SK-N-SH (cell line): ENCODE measurements around the gene MID1. TPM values are rescaled to one million over a fixed set of nuclear protein-coding genes. Genes with fewer than 3 reads are reported as not detected.

Source experiments
- CTCF ChIA-PET: fragments of 300-600, 350-600 bp; formaldehyde crosslinking; extraction: SDS; loops from one replicate; lab custom pipeline; 2021; lab: Yijun Ruan, JAX
- POLR2A ChIA-PET: fragments of 350-600 bp; sonication (Branson Sonifier 250); formaldehyde crosslinking; extraction: SDS; loops from one replicate; lab custom pipeline; 2020; ENCODE audit warnings: antibody characterized with exemption, inconsistent platforms; lab: Yijun Ruan, JAX
- DNase-seq: peaks from one replicate; pipeline ENCODE4 v3.0.0; 2012
- H2AFZ ChIP-seq: fragments of 200-600 bp; sonication (generic); 2 replicates; pipeline ENCODE4 v1.8.1; 2016; ENCODE audit warnings: antibody characterized with exemption, mild to moderate bottlenecking, low read depth
- H3F3A ChIP-seq: fragments of 200-600 bp; sonication (generic); replicated peaks from 2 replicates; pipeline ENCODE3; 2016; ENCODE audit warnings: antibody characterized with exemption, mild to moderate bottlenecking; ENCODE audit not compliant: insufficient read depth
- H3K27ac ChIP-seq, 2 experiments: fragments of 200-500 bp in 1 of 2; fragments of 200-600 bp in 1 of 2; sonication (Bioruptor generic) in 1 of 2; sonication (generic), shearing (Covaris generic) in 1 of 2; 2 replicates each; pipeline versions ENCODE4 v1.5.1 to v1.6.1; 2014 to 2016; ENCODE audit warnings: low read depth in 2 of 2, inconsistent platforms in 1 of 2, low read length in 1 of 2, mild to moderate bottlenecking in 1 of 2, mixed read lengths in 1 of 2
- H3K27me3 ChIP-seq: fragments of 200-600 bp; sonication (generic), shearing (Covaris generic); 2 replicates; pipeline ENCODE4 v1.6.1; 2016; ENCODE audit warnings: mixed run types; ENCODE audit not compliant: insufficient read depth
- H3K36me3 ChIP-seq, 2 experiments: fragments of 200-500 bp in 1 of 2; fragments of 200-600 bp in 1 of 2; sonication (Bioruptor generic) in 1 of 2; sonication (generic) in 1 of 2; replicated peaks in 1 of 2; 2 replicates each; pipeline versions ENCODE3 to v1.5.1; 2014 to 2016; ENCODE audit warnings: low read length in 1 of 2, mild to moderate bottlenecking in 1 of 2; ENCODE audit not compliant: insufficient read depth in 2 of 2, control insufficient read depth in 1 of 2
- H3K4me1 ChIP-seq, 2 experiments: fragments of 200-500 bp in 1 of 2; fragments of 200-600 bp in 1 of 2; sonication (Bioruptor generic) in 1 of 2; sonication (generic), shearing (Covaris generic) in 1 of 2; 2 replicates each; pipeline versions ENCODE4 v1.5.1 to v1.6.1; 2014 to 2016; ENCODE audit warnings: low read depth in 1 of 2, low read length in 1 of 2, mixed run types in 1 of 2; ENCODE audit not compliant: insufficient read depth in 2 of 2, control insufficient read depth in 1 of 2
- H3K4me2 ChIP-seq: fragments of 200-600 bp; sonication (generic), shearing (Covaris generic); 2 replicates; pipeline ENCODE4 v1.6.1; 2017; ENCODE audit warnings: mixed run types
- H3K4me3 ChIP-seq, 2 experiments: fragments of 200-500 bp in 1 of 2; fragments of 200-600 bp in 1 of 2; sonication (Bioruptor generic) in 1 of 2; sonication (generic), shearing (Covaris generic) in 1 of 2; 2 replicates each; pipeline versions ENCODE4 v1.5.1 to v1.8.1; 2014 to 2016; ENCODE audit warnings: low read depth in 2 of 2, inconsistent platforms in 1 of 2, low read length in 1 of 2, mild to moderate bottlenecking in 1 of 2, mixed read lengths in 1 of 2, moderate library complexity in 1 of 2
- H3K79me2 ChIP-seq: fragments of 200-600 bp; sonication (generic); 2 replicates; pipeline ENCODE4 v1.8.1; 2017; ENCODE audit warnings: mild to moderate bottlenecking; ENCODE audit not compliant: insufficient read depth
- H3K9ac ChIP-seq: fragments of 200-600 bp; sonication (generic); 2 replicates; pipeline ENCODE4 v1.6.1; 2017; ENCODE audit warnings: mixed run types
- H3K9me2 ChIP-seq: fragments of 200-600 bp; sonication (generic); 2 replicates; pipeline ENCODE4 v1.6.1; 2017; ENCODE audit warnings: mixed run types
- H3K9me3 ChIP-seq: fragments of 200-600 bp; sonication (generic); 2 replicates; pipeline ENCODE4 v1.6.1; 2017; ENCODE audit warnings: mixed run types, mild to moderate bottlenecking, moderate library complexity
- H4K20me1 ChIP-seq: fragments of 200-600 bp; sonication (generic); 2 replicates; pipeline ENCODE4 v1.6.1; 2017; ENCODE audit warnings: mild to moderate bottlenecking, mixed run types; ENCODE audit not compliant: insufficient read depth
- CHD2 ChIP-seq: fragments of 150-350 bp; IDR thresholded peaks from 2 replicates; pipeline ENCODE4 v1.6.1; 2018; ENCODE audit warnings: low read length; ENCODE audit not compliant: partially characterized antibody
- CTCF ChIP-seq: fragments of 200-600 bp; sonication (generic); IDR thresholded peaks from 2 replicates; pipeline ENCODE4 v1.6.1; 2017; ENCODE audit warnings: antibody characterized with exemption, mild to moderate bottlenecking, moderate library complexity
- EZH2phosphoT487 ChIP-seq: fragments of 200-600 bp; sonication (generic); IDR thresholded peaks from 2 replicates; pipeline ENCODE4 v1.6.1; 2017; ENCODE audit warnings: low read depth, mixed run types, mild to moderate bottlenecking, antibody characterized with exemption, moderate library complexity, borderline replicate concordance
- JUND ChIP-seq: IDR thresholded peaks from 2 replicates; pipeline ENCODE4 v1.4.0; 2012
- MEF2A ChIP-seq: IDR thresholded peaks from 2 replicates; pipeline ENCODE4 v1.4.0; 2012; ENCODE audit warnings: low read depth, borderline replicate concordance
- MXI1 ChIP-seq: IDR thresholded peaks from 2 replicates; pipeline ENCODE4 v1.6.1; 2012; ENCODE audit warnings: mild to moderate bottlenecking, low read depth, low read length, improper control_type of control experiment
- NRF1 ChIP-seq: IDR thresholded peaks from 2 replicates; pipeline ENCODE4 v1.6.1; 2012; ENCODE audit warnings: low read depth, mild to moderate bottlenecking, low read length
- POLR2AphosphoS5 ChIP-seq: IDR thresholded peaks from 2 replicates; pipeline ENCODE4 v1.6.1; 2012; ENCODE audit warnings: low read depth, low read length
- YY1 ChIP-seq: IDR thresholded peaks from 2 replicates; pipeline ENCODE4 v1.4.0; 2012; ENCODE audit warnings: low read depth, mild to moderate bottlenecking
- WGBS: methylation state at CpG from one replicate; pipeline ENCODE4 v1.1.6; 2017; ENCODE audit warnings: low lambda C conversion rate; 5-methylcytosine and 5-hydroxymethylcytosine counted together
- polyA plus RNA-seq, 3 experiments: library from polyadenylated mRNA; depleted of rRNA; stranded (reverse); fragments of >200 nt; gene quantifications; 2 replicates each; pipeline ENCODE4 v1.2.3, GENCODE V29; 2012
- TF ChIP-seq, protein P1 (sequence below): IDR thresholded peaks from 2 replicates; pipeline ENCODE4; 2012
- TF ChIP-seq, protein P2 (sequence below): IDR thresholded peaks from 2 replicates; pipeline ENCODE4 v1.4.0; 2012; ENCODE audit warnings: low read depth

MID1 gene, protein sequence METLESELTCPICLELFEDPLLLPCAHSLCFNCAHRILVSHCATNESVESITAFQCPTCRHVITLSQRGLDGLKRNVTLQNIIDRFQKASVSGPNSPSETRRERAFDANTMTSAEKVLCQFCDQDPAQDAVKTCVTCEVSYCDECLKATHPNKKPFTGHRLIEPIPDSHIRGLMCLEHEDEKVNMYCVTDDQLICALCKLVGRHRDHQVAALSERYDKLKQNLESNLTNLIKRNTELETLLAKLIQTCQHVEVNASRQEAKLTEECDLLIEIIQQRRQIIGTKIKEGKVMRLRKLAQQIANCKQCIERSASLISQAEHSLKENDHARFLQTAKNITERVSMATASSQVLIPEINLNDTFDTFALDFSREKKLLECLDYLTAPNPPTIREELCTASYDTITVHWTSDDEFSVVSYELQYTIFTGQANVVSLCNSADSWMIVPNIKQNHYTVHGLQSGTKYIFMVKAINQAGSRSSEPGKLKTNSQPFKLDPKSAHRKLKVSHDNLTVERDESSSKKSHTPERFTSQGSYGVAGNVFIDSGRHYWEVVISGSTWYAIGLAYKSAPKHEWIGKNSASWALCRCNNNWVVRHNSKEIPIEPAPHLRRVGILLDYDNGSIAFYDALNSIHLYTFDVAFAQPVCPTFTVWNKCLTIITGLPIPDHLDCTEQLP
- 8.5 and 10.4 TPM in 2 replicates for polyA plus RNA-seq (2012; rRNA removed)
- 5.3 and 5.8 TPM in 2 replicates for polyA plus RNA-seq (2012; cell fraction: cytosol; rRNA removed)
- polyA plus RNA-seq (2012; cell fraction: nucleus; rRNA removed): 20.1 and 27.9 TPM in 2 replicates

- DNase-seq: peak; percentile 78
- POLR2A ChIA-PET: interaction anchor here (1.0 kb wide), 1 partner anchor 22 kb away, joined by 3 read pairs; no protein-coding TSS in a partner anchor
Measured at GRCh38 chrX:10620121-10620699, at the start of gene MID1. Gene MID1, minus strand, starts transcription at chrX:10620585. Its CDS starts 53,038 bp downstream, at chrX:10567547.

DNA sequence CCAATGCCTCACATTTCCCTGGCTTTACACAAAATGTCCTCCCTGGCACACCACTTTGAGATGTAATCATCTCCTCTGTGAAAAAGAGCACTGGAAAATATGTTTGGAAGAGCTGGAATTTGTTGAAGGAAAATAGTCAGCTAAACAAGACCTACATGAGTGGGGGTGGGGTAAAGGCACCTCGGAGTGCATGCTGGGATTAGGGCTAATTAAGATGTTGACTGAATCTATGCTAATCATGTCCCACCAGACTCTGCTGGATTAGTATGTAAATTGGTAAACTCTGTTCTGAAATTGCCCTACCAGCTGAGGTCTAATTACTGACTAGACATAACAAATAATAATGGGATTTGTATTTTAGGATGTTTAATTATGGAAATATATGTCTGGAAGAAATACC, 46.8 kb upstream of the MID1 start:
- DNase-seq: no peak
- TF ChIP-seq JUND (no peak), CTCF (no peak)
- TF ChIP-seq, all 33 proteins: peak for 0
- H3F3A ChIP-seq: no peaks in the 10 kb centered on the region
- H3K36me3 ChIP-seq: no peaks in the 10 kb centered on the region
- WGBS: 22% methylated on average over 1 of the region's 1 CpG
- no peaks in the 10 kb centered on the region for H3K79me2 ChIP-seq
- H3K4me3 ChIP-seq: no peak overlapping the region
- no peak overlapping the region for H2AFZ ChIP-seq
- no peaks in the 10 kb centered on the region for H4K20me1 ChIP-seq
- POLR2A ChIA-PET: no interaction called here
- no peak overlapping the region for H3K27ac ChIP-seq
- H3K4me2 ChIP-seq: no peak overlapping the region
- H3K9ac ChIP-seq: no peak overlapping the region
- H3K9me2 ChIP-seq: no peaks in the 10 kb centered on the region
- no peaks in the 10 kb centered on the region for H3K9me3 ChIP-seq
- no peaks in the 10 kb centered on the region for H3K4me1 ChIP-seq
- H3K27me3 ChIP-seq: no peaks in the 10 kb centered on the region
- CTCF ChIA-PET: interaction anchor here (0.6 to 2.4 kb wide), 5 partner anchors 15 to 477 kb away, joined by 3 to 9 read pairs (median 3); no protein-coding TSS in a partner anchor

More at GRCh38 chrX:10620121-10620699, at the start of gene MID1:
- H3K79me2 ChIP-seq: peaks cover 11% of the 10 kb centered on the region; the same call in 1 of the 2 replicates
- H3K4me2 ChIP-seq: peak within 1 kb of the TSS; percentile 82
- peak within 1 kb of the TSS; percentile 65 to 76 for H3K4me3 ChIP-seq
- H3F3A ChIP-seq: no peaks in the 10 kb centered on the region
- peaks cover 13% of the 10 kb centered on the region; the same call in 1 of the 2 replicates for H3K27me3 ChIP-seq
- peak within 1 kb of the TSS; percentile 70 for H2AFZ ChIP-seq
- no peaks in the 10 kb centered on the region for H3K36me3 ChIP-seq
- TF ChIP-seq, protein P1, sequence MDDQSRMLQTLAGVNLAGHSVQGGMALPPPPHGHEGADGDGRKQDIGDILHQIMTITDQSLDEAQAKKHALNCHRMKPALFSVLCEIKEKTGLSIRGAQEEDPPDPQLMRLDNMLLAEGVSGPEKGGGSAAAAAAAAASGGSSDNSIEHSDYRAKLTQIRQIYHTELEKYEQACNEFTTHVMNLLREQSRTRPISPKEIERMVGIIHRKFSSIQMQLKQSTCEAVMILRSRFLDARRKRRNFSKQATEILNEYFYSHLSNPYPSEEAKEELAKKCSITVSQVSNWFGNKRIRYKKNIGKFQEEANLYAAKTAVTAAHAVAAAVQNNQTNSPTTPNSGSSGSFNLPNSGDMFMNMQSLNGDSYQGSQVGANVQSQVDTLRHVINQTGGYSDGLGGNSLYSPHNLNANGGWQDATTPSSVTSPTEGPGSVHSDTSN: peak; percentile 20; the same call in 1 of the 2 replicates
- TF ChIP-seq EZH2phosphoT487 (0 out of 2 replicates have a peak, but pooled peaks have one; percentile 28), MEF2A (no peak), NRF1 (no peak), CHD2 (peak; percentile 19), MXI1 (peak; percentile 57), POLR2AphosphoS5 (peak; percentile 40; the same call in 1 of the 2 replicates), YY1 (0 out of 2 replicates have a peak, but pooled peaks have one; percentile 17)
- TF ChIP-seq, protein P2, sequence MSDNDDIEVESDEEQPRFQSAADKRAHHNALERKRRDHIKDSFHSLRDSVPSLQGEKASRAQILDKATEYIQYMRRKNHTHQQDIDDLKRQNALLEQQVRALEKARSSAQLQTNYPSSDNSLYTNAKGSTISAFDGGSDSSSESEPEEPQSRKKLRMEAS: 0 out of 2 replicates have a peak, but pooled peaks have one; percentile 47
- 10% methylated on average over 19 of the region's 46 CpGs for WGBS
- peaks cover 0 to 4% of the 10 kb centered on the region in 2 experiments; a peak in 3 of 4 replicates for H3K4me1 ChIP-seq
- no peaks in the 10 kb centered on the region for H3K9me2 ChIP-seq
- peak within 1 kb of the TSS; percentile 62 to 73 for H3K27ac ChIP-seq
- H3K9me3 ChIP-seq: no peaks in the 10 kb centered on the region
- H3K9ac ChIP-seq: peak within 1 kb of the TSS; percentile 72
- CTCF ChIA-PET: interaction anchor here (1.2 to 6.0 kb wide), 7 partner anchors 8 to 431 kb away, joined by 3 to 69 read pairs (median 4); no protein-coding TSS in a partner anchor
- H4K20me1 ChIP-seq: no peaks in the 10 kb centered on the region
